ENCODE measurements around the gene GPATCH8. TPM values are rescaled to one million over a fixed set of nuclear protein-coding genes. Genes with fewer than 3 reads are reported as not detected.

Gene GPATCH8
- total and polyA plus RNA-seq, 9 of the 15 experiments (the other 6 are each of a cell fraction or from before 2014, with no cell fraction given), result 10.6 to 29.6 (median 13.2) TPM

- TF ChIP-seq ZC3H4 (CRISPR knock-in tag; IDR thresholded peaks at IDR 0.05; ENCODE audit: borderline replicate concordance) (no peak), BCOR (IDR thresholded peaks at IDR 0.05) (peak; percentile 36), ELF1 (tag; IDR thresholded peaks at IDR 0.05) (peak; percentile 97), DPF2 (IDR thresholded peaks at IDR 0.05) (0 out of 2 replicates have a peak, but pooled peaks have one; percentile 12), KDM5B (IDR thresholded peaks at IDR 0.05; ENCODE audit: insufficient replicate concordance, low read depth, low read length) (peak; percentile 83), ZNF23 (CRISPR knock-in tag; IDR thresholded peaks at IDR 0.05) (no peak), LEF1 (IDR thresholded peaks at IDR 0.05) (peak; percentile 39; the same call in 1 of the 2 replicates), BCLAF1 (IDR thresholded peaks at IDR 0.05; ENCODE audit: borderline replicate concordance in 1 of 2, control insufficient read depth in 1 of 2, low read depth in 2 of 2, low read length in 1 of 2) (no peak), ZNF263 (CRISPR knock-in tag; IDR thresholded peaks at IDR 0.05; ENCODE audit: borderline replicate concordance) (no peak; the same call in 1 of the 2 replicates), ID3 (CRISPR knock-in tag; IDR thresholded peaks at IDR 0.05) (no peak), ID3 (tag; IDR thresholded peaks at IDR 0.05) (peak; percentile 86), THAP12 (CRISPR knock-in tag; IDR thresholded peaks at IDR 0.05) (peak; percentile 78), ETV5 (CRISPR knock-in tag; IDR thresholded peaks at IDR 0.05; ENCODE audit: low read depth) (peak; percentile 46), MAX (CRISPR knock-in tag; IDR thresholded peaks at IDR 0.05) (peak; percentile 54), ZNF57 (CRISPR knock-in tag; IDR thresholded peaks at IDR 0.05) (no peak), TAF7 (tag; IDR thresholded peaks at IDR 0.05) (peak; percentile 74), TARDBP (IDR thresholded peaks at IDR 0.05) (no peak), SNAPC5 (CRISPR knock-in tag; IDR thresholded peaks at IDR 0.05) (no peak), NR3C1 (CRISPR knock-in tag; IDR thresholded peaks at IDR 0.05) (no peak), ZNF584 (CRISPR knock-in tag; IDR thresholded peaks at IDR 0.05; ENCODE audit: low read depth) (0 out of 2 replicates have a peak, but pooled peaks have one; percentile 50), CHD1 (IDR thresholded peaks at IDR 0.05; ENCODE audit: low read length) (no peak), PTRF (tag; IDR thresholded peaks at IDR 0.05) (peak; percentile 62; the same call in 1 of the 2 replicates)
Observed at GRCh38 chr17:44503147-44504029, at the start of gene GPATCH8 (continued).

Measured in K562 (cell line).